Large intestine (tissue), 3 donors: ENCODE results near the gene NPHP4. TPM values are rescaled to one million over a fixed set of nuclear protein-coding genes. Genes with fewer than 3 reads are reported as not detected.
"Not testable (repeated sequence)": the region's sequence is repeated elsewhere in the genome, so short reads cannot be mapped to it uniquely, and the experiment has no call there.

ENCODE experiments used
- DNase-seq, 2 donors: peaks; one replicate each; pipeline versions ENCODE4 v3.0.0 to v3.0.0-alpha.2; 2013
- H3K27ac ChIP-seq: one replicate; pipeline ENCODE4 v1.5.1; 2013; ENCODE audit warnings: low read length
- H3K27me3 ChIP-seq: 2 replicates; pipeline ENCODE4 v1.6.1; 2013; ENCODE audit warnings: low read length; ENCODE audit not compliant: control insufficient read depth, insufficient read depth
- H3K36me3 ChIP-seq: 2 replicates; pipeline ENCODE4 v1.6.1; 2013; ENCODE audit warnings: low read length; ENCODE audit not compliant: control insufficient read depth, insufficient read depth
- H3K4me1 ChIP-seq: one replicate; pipeline ENCODE4 v1.6.1; 2013; ENCODE audit warnings: low read length; ENCODE audit not compliant: control insufficient read depth, insufficient read depth
- H3K4me3 ChIP-seq: one replicate; pipeline ENCODE4 v1.5.1; 2013; ENCODE audit warnings: low read length
- H3K9me3 ChIP-seq: one replicate; pipeline ENCODE4 v1.6.1; 2013; ENCODE audit warnings: mild to moderate bottlenecking, low read depth, low read length, moderate library complexity; ENCODE audit not compliant: control insufficient read depth
- WGBS: methylation state at CpG from one replicate; pipeline ENCODE4 v1.1.5; 2013; ENCODE audit warnings: low lambda C conversion rate; ENCODE audit not compliant: insufficient coverage; 5-methylcytosine and 5-hydroxymethylcytosine counted together
- polyA plus RNA-seq: library from polyadenylated mRNA; unstranded; fragments of 120-200 nt; gene quantifications from one replicate; pipeline ENCODE4 v1.2.1, GENCODE V29; 2013

The NPHP4 gene
- polyA plus RNA-seq, 1 donor, result 11.4 TPM

DNA sequence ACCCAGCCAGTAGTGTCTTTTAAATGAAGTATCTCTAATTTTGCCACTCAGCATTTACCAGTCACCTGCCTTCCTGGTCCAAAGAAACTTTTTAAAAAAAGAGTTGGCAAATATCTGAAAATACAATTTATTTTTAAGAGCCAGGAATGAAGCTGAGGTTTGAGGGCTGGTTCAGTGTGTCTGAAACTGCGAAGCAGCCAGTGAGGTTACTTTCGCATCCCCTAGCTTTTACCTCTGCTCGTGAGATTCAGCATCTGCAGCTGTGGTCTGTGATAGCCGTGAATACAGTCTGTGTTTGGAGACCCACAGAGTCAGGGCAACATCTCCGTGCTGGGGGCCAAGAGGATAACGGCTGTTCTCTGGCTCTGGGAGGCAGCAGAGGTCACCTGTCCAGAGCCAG is 32.2 kb upstream of the NPHP4 start:
- no peaks in the 10 kb centered on the region for H3K9me3 ChIP-seq
- peaks cover 2% of the 10 kb centered on the region for H3K36me3 ChIP-seq
- H3K27ac ChIP-seq, result peak overlapping the region; percentile 94
- peaks cover 4% of the 10 kb centered on the region for H3K27me3 ChIP-seq
- H3K4me3 ChIP-seq, result no peak overlapping the region
- DNase-seq, result no peak
- H3K4me1 ChIP-seq, result peaks cover 22% of the 10 kb centered on the region
- no CpG with 5 or more reads among the region's 6 CpGs for WGBS

DNA sequence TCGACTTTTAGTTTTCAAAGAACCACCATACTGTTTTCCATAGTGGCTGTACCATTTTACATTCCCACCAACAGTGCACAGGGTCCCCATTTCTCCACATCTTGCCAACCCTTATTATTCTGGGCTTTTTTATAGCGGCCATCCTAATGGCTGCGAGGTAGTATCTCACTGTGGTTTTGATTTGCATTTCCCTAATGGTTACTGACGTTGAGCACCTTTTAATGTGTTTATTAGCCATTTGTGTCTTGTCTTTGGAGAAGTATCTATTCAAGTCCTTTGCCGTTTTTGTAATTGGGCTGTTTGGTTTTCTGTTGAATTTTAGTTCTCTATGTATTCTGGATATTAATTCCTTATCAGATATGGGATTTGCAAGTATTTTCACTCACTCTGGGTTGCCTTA is 31.1 kb upstream of the NPHP4 start:
- Histone ChIP-seq H3K4me3 (no peak overlapping the region), H3K4me1 (peaks cover 22% of the 10 kb centered on the region), H3K36me3 (no peaks in the 10 kb centered on the region), H3K27ac (no peak overlapping the region), H3K27me3 (peaks cover 4% of the 10 kb centered on the region), H3K9me3 (no peaks in the 10 kb centered on the region)
- WGBS, result 100% methylated on average over 2 of the region's 5 CpGs
- no peak for DNase-seq

DNA sequence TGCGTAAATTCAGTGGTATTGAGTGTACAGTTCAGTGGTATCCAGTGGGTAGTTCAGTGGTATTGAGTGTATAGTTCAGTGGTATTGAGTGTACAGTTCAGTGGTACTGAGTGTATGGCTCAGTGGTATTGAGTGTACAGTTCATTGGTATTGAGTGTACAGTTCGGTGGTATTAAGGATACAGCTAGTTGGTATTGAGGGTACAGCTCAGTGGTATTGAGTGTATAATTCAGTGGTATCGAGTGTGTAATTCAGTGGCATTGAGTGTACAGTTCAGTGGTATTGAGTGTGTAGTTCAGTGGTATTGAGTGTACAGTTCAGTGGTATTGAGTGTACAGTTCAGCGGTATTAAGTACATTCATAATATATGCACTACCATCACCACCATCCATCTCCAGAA is 30.0 kb upstream of the NPHP4 start:
- Histone ChIP-seq H3K36me3 (no peaks in the 10 kb centered on the region), H3K4me1 (peaks cover 22% of the 10 kb centered on the region), H3K9me3 (no peaks in the 10 kb centered on the region), H3K27ac (no peak overlapping the region), H3K4me3 (no peak overlapping the region), H3K27me3 (peaks cover 4% of the 10 kb centered on the region)
- no CpG with 5 or more reads among the region's 4 CpGs for WGBS
- no peak for DNase-seq

DNA sequence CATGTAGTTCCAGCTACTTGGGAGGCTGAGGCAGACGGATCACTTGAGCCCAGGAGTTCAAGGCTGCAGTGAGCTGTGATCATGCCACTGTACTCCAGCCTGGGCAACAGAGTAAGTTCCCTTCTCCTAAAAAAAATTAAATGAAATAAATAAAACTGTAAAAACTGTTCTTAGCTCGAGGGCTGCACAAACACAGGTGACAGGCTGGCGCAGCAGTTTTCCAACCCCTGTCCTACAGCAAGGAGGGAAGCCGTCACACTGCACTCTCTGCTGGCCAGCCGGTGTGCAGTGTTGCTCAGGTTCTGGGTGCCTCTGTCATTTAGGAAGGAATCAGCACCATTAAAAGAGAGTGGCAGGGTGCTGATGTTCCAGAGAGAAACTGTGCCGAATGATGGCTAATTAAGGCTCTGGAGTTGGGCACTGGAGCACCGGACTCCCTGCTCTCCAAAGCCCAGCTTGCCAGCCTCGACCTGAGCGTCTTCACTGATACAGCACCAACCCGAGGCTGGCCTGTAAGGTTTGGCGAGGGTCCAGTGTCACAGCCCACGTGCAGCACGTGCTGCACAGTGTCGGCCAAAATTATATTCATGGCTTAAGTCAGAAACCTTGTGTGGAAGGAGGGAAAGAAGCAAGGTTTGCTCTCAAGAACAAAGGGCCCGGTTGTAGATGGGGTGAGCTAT is 27.1 kb upstream of the NPHP4 start:
- peaks cover 1% of the 10 kb centered on the region for H3K4me1 ChIP-seq
- no peak for DNase-seq
- no peaks in the 10 kb centered on the region for H3K9me3 ChIP-seq
- no peaks in the 10 kb centered on the region for H3K27me3 ChIP-seq
- no peaks in the 10 kb centered on the region for H3K36me3 ChIP-seq
- no peak overlapping the region for H3K4me3 ChIP-seq
- no peak overlapping the region for H3K27ac ChIP-seq
- WGBS, result no CpG with 5 or more reads among the region's 15 CpGs

DNA sequence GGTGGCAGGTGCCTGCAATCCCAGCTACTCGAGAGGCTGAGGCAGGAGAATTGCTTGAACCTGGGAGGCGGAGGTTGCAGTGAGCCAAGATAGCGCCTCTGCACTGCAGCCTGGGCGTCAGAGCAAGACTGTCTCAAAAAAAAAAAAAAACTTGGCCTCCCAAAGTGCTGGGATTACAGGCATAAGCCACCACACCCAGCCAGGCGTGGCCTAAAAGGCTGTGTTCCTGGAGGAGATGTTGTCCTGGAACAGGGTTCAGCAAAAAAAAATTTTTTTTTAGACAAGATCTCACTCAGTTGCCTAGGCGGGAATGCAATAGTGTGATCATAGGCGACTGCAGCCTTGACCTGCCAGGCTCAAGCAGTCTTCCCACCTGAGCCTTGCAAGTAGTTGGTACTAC is 25.4 kb upstream of the NPHP4 start:
- not testable (repeated sequence) for DNase-seq, H3K9me3 ChIP-seq, H3K36me3 ChIP-seq, H3K4me1 ChIP-seq, H3K27me3 ChIP-seq, H3K4me3 ChIP-seq, H3K27ac ChIP-seq
- WGBS, result no CpG with 5 or more reads among the region's 7 CpGs

DNA sequence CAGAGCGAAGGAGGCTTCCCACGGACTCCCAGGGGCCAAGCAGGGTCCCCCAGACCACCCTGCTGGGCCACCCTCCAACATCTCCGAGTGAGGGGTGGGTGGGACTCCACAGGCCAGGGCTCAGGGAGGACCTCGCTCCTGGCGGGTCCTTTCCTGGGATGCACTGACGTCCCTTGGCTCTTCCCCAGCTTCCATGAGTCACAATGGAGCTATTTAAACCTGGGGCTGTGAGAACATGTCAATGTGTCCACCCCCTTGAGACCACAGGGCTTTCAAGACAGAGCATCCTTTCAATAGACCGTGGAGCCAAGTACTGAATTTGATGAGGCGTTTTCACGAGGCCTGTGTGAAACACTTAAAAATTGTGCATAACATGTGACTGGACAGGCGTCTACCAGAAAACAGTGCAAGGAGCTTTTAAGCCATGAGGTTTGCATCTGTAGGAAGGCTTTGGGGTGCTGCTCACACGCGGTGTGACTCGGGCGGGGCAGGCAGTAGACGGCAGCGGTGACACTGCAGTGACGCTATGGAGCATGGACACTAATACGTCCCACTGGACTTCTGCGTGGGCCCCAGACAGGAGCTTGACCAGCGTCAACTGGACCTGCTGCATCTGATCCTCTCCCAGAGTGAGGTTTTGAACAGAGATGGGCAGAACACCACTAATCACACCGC is 24.1 kb upstream of the NPHP4 start:
- Histone ChIP-seq H3K36me3 (no peaks in the 10 kb centered on the region), H3K9me3 (no peaks in the 10 kb centered on the region), H3K27ac (no peak overlapping the region), H3K4me3 (no peak overlapping the region), H3K4me1 (no peaks in the 10 kb centered on the region), H3K27me3 (no peaks in the 10 kb centered on the region)
- WGBS, result no CpG with 5 or more reads among the region's 21 CpGs
- DNase-seq, result no peak

DNA sequence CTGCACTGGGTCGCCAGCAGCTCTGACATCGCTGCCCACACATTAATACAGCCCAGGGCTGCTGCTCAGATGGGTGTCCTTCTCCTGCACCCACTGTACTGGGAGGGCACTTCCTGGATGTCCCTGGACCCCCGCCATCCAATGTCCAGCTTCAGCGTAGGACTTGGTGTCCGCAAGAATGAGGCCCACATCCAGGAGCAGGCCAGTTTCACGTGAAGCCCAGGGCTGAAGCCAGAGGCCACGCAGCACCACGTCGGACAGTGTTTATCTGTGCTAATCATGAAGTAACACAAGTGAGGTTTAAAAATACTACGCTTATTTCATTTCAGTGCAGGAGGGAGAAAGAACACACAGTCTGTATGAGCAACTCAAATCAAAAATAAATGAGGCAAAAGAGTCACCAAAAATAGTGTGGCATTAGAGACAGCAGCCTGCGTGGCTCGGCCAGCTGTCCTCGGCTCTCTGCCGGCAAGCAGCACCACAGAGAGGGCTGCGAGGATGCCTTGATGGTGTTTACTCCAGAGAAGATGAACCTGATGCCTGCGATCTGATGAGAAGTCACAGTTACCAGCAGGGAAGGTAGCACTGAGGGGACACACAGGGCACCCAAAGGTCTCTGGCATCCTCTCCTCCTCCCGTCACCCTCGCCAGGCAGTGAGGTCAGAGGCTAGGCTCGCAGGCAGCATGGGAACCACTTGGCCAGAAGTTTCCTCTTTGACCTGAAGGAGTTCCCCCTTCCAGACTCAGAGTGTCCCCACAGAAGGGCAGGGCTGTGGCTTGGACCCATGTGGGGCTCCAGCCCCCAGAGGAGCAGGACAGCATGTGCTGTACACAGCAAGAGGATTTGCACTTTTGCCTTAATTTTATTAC is 22.1 kb upstream of the NPHP4 start:
- Histone ChIP-seq H3K9me3 (no peaks in the 10 kb centered on the region), H3K27me3 (no peaks in the 10 kb centered on the region), H3K4me1 (peaks cover 5% of the 10 kb centered on the region), H3K4me3 (no peak overlapping the region), H3K36me3 (no peaks in the 10 kb centered on the region), H3K27ac (no peak overlapping the region)
- WGBS, result 100% methylated on average over 1 of the region's 19 CpGs
- DNase-seq, result no peak

DNA sequence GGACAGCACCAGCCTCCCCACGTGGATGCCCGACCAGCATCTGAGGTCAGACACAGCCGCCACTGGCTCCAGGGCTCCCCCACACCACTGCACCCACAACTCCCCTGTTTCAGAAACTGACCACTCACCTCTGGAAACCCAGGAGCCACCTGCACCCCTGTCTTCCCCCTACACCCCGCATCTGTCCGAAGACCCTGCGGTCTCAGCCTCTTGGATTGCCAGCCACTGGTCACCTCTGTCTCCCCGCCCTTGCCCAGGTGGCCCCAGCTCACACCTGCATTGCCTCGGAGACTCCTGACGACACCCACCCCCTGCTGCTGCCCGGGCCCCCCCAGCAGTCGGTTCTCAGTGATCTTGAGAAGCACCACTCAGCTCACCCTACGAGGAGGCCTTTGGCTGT is 21.3 kb upstream of the NPHP4 start:
- Histone ChIP-seq H3K4me1 (peaks cover 13% of the 10 kb centered on the region), H3K36me3 (no peaks in the 10 kb centered on the region), H3K4me3 (no peak overlapping the region), H3K9me3 (no peaks in the 10 kb centered on the region), H3K27me3 (no peaks in the 10 kb centered on the region), H3K27ac (no peak overlapping the region)
- DNase-seq, result no peak
- WGBS, result no CpG with 5 or more reads among the region's 12 CpGs

DNA sequence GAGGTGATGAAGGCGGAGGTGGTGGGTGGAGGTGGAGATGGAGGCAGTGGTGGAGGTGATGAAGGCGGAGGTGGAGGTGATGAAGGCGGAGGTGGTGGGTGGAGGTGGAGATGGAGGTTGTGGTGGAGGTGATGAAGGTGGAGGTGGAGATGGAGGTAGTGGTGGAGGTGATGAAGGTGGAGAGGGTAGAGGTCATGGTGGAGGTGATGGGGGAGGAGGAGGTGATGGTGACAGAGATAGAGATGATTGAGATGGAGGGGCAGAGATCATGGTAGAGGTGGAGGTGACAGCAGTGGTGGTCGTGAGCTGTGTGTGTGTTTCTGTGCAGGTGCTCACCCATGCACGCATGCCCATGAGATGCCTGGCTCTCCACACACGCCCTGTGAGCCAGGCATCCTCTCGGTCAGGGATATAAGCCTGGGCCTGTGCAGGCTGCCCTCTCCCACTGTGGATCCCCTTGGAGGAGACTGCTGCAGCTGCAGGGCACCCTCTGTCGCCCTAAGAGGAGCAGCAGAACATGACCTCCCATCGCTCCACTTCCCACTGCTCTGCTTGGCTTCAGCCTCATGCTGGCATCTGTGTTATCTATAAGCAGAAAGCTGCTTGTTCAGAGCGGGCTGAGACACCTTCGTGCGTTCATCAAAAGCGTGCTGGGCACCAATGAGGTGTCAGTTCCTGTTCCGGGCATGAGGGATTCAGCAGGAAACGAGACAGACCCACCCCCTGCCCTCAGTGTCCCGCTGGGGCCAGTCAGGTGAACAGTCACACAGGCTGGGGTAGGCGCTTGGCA is 20.5 kb upstream of the NPHP4 start:
- peaks cover 14% of the 10 kb centered on the region for H3K4me1 ChIP-seq
- no peaks in the 10 kb centered on the region for H3K9me3 ChIP-seq
- 100% methylated on average over 1 of the region's 17 CpGs for WGBS
- no peaks in the 10 kb centered on the region for H3K36me3 ChIP-seq
- DNase-seq, result no peak
- no peaks in the 10 kb centered on the region for H3K27me3 ChIP-seq
- no peak overlapping the region for H3K27ac ChIP-seq
- no peak overlapping the region for H3K4me3 ChIP-seq

DNA sequence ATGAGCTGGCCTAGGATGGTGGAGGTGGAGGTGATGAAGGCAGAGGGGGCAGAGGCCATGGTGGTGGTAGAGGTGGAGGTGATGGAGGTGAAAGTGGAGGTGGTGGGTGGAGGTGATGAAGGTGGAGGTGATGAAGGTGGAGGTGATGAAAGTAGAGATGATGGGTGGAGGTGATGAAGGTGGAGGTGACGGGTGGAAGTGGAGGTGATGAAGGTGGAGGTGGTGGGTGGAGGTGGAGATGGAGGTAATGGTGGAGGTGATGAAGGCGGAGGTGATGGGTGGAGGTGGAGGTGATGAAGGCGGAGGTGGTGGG is 19.7 kb upstream of the NPHP4 start:
- peaks cover 1% of the 10 kb centered on the region for H3K27me3 ChIP-seq
- DNase-seq, result no peak
- H3K9me3 ChIP-seq, result no peaks in the 10 kb centered on the region
- H3K4me1 ChIP-seq, result peaks cover 15% of the 10 kb centered on the region
- no peak overlapping the region for H3K4me3 ChIP-seq
- 71% methylated on average over 1 of the region's 3 CpGs for WGBS
- no peaks in the 10 kb centered on the region for H3K36me3 ChIP-seq
- no peak overlapping the region for H3K27ac ChIP-seq
